ENCODE measurements around the gene P2RY6.

- TF ChIP-seq CTCF (IDR thresholded peaks at IDR 0.05) (no peak), ZFX (IDR thresholded peaks at IDR 0.05; ENCODE audit: borderline replicate concordance) (no peak)
Measured at GRCh38 chr11:73288192-73288872, 16.2 kb downstream of the P2RY6 start.
